IMR-90 (cell line): ENCODE data around the gene CCSER1. TPM values are rescaled to one million over a fixed set of nuclear protein-coding genes. Genes with fewer than 3 reads are reported as not detected.

ENCODE experiments used
- ATAC-seq: fragments of 200-7000 bp; cut with Tn5 transposase; 2 replicates; pipeline ENCODE4 v1.9.1; 2020; ENCODE audit warnings: low read depth, mild to moderate bottlenecking, moderate library complexity
- BruUV-seq: library from RNA; stranded (reverse); fragments of 400-500 nt; replicated peaks from 2 replicates; lab custom pipeline; 2021; lab: Mats Ljungman, UMichigan
- CTCF ChIA-PET: fragments of 300-600 bp; formaldehyde crosslinking; extraction: SDS; loops from one replicate; lab custom pipeline; 2021; ENCODE audit warnings: antibody characterized with exemption; lab: Yijun Ruan, JAX
- POLR2A ChIA-PET: fragments of 300-600 bp; sonication (Branson Sonifier 250); formaldehyde crosslinking; loops from one replicate; lab custom pipeline; 2022; ENCODE audit warnings: antibody characterized with exemption; ENCODE audit not compliant: unreplicated experiment; lab: Charles Lee
- DNase-seq: peaks from one replicate; pipeline ENCODE4 v3.0.0; 2013
- H2AFZ ChIP-seq: replicated peaks from 2 replicates; pipeline ENCODE3; 2013; ENCODE audit warnings: low read length, mild to moderate bottlenecking; ENCODE audit not compliant: poor library complexity
- H2AK5ac ChIP-seq: 2 replicates; pipeline ENCODE4 v1.6.1; 2013; ENCODE audit warnings: low read depth, low read length, inconsistent platforms
- H2AK9ac ChIP-seq: replicated peaks from 2 replicates; pipeline ENCODE3; 2013; ENCODE audit warnings: mild to moderate bottlenecking, low read depth, low read length, moderate library complexity; ENCODE audit not compliant: poor library complexity
- H2BK120ac ChIP-seq: 2 replicates; pipeline ENCODE4 v1.6.1; 2013; ENCODE audit warnings: low read depth, low read length, inconsistent platforms
- H2BK15ac ChIP-seq: 3 replicates; pipeline ENCODE4 v1.6.1; 2013; ENCODE audit warnings: low read depth, low read length, inconsistent platforms
- H2BK20ac ChIP-seq: 2 replicates; pipeline ENCODE4 v1.6.1; 2013; ENCODE audit warnings: low read depth, mild to moderate bottlenecking, inconsistent platforms, low read length, moderate library complexity
- H2BK5ac ChIP-seq: 2 replicates; pipeline ENCODE4 v1.6.1; 2013; ENCODE audit warnings: mild to moderate bottlenecking, low read depth, low read length, inconsistent platforms; ENCODE audit not compliant: poor library complexity, severe bottlenecking
- H3K14ac ChIP-seq: replicated peaks from 2 replicates; pipeline ENCODE4 v1.6.1; 2013; ENCODE audit warnings: low read depth, low read length, inconsistent platforms
- H3K18ac ChIP-seq: 2 replicates; pipeline ENCODE4 v1.6.1; 2013; ENCODE audit warnings: low read depth, low read length, control low read depth
- H3K23ac ChIP-seq: 2 replicates; pipeline ENCODE4 v1.6.1; 2013; ENCODE audit warnings: low read depth, low read length, inconsistent platforms
- H3K27ac ChIP-seq: 2 replicates; pipeline ENCODE4 v1.5.1; 2013; ENCODE audit warnings: mild to moderate bottlenecking, control low read depth, low read length; ENCODE audit not compliant: insufficient read depth
- H3K27me3 ChIP-seq: 2 replicates; pipeline ENCODE4 v1.6.1; 2013; ENCODE audit warnings: low read length; ENCODE audit not compliant: control insufficient read depth, insufficient read depth
- H3K36me3 ChIP-seq: 2 replicates; pipeline ENCODE4 v1.6.1; 2013; ENCODE audit warnings: low read length, mixed read lengths; ENCODE audit not compliant: control insufficient read depth, insufficient read depth
- H3K4ac ChIP-seq: 2 replicates; pipeline ENCODE4 v1.6.1; 2013; ENCODE audit warnings: low read depth, low read length, inconsistent platforms
- H3K4me1 ChIP-seq: 2 replicates; pipeline ENCODE4 v1.6.1; 2013; ENCODE audit warnings: low read length, mixed read lengths; ENCODE audit not compliant: control insufficient read depth, insufficient read depth
- H3K4me2 ChIP-seq: 2 replicates; pipeline ENCODE4 v1.6.1; 2013; ENCODE audit warnings: low read depth, mild to moderate bottlenecking, control low read depth, low read length, moderate library complexity
- H3K4me3 ChIP-seq: 2 replicates; pipeline ENCODE4 v1.5.1; 2013; ENCODE audit warnings: low read depth, mild to moderate bottlenecking, control low read depth, low read length, moderate library complexity; ENCODE audit not compliant: insufficient read depth
- H3K56ac ChIP-seq: 2 replicates; pipeline ENCODE4 v1.6.1; 2013; ENCODE audit warnings: low read length, inconsistent platforms; ENCODE audit not compliant: insufficient read depth; ENCODE audit errors: extremely low read depth
- H3K79me1 ChIP-seq, 2 experiments: 2 replicates each; pipeline ENCODE4 v1.6.1; 2013; ENCODE audit warnings: low read length in 2 of 2, inconsistent platforms in 1 of 2, low read depth in 1 of 2
- H3K9ac ChIP-seq: 2 replicates; pipeline ENCODE4 v1.6.1; 2013; ENCODE audit warnings: low read depth, low read length, control low read depth
- H3K9me1 ChIP-seq: 2 replicates; pipeline ENCODE4 v1.6.1; 2013; ENCODE audit warnings: low read length, inconsistent platforms; ENCODE audit not compliant: insufficient read depth
- H3K9me3 ChIP-seq: 2 replicates; pipeline ENCODE4 v1.6.1; 2013; ENCODE audit warnings: low read length; ENCODE audit not compliant: control insufficient read depth, insufficient read depth
- H4K20me1 ChIP-seq: 2 replicates; pipeline ENCODE4 v1.6.1; 2013; ENCODE audit warnings: low read length, inconsistent platforms; ENCODE audit not compliant: insufficient read depth
- H4K5ac ChIP-seq: 2 replicates; pipeline ENCODE4 v1.6.1; 2013; ENCODE audit warnings: mild to moderate bottlenecking, low read depth, low read length, control low read depth
- H4K8ac ChIP-seq, 2 experiments: 2 replicates each; pipeline ENCODE4 v1.6.1; 2013; ENCODE audit warnings: low read depth in 2 of 2, low read length in 2 of 2, control low read depth in 1 of 2, inconsistent platforms in 1 of 2
- H4K91ac ChIP-seq: 2 replicates; pipeline ENCODE4 v1.6.1; 2013; ENCODE audit warnings: low read depth, low read length, inconsistent platforms; ENCODE audit not compliant: insufficient read depth
- BHLHE40 ChIP-seq: fragments of 150-350 bp; IDR thresholded peaks from 2 replicates; pipeline ENCODE4 v1.6.1; 2016; ENCODE audit warnings: mild to moderate bottlenecking, low read depth, low read length
- CEBPB ChIP-seq: IDR thresholded peaks from 2 replicates; pipeline ENCODE4 v1.6.1; 2012; ENCODE audit warnings: low read depth, low read length, improper control_type of control experiment
- CHD1 ChIP-seq: IDR thresholded peaks from 2 replicates; pipeline ENCODE4 v1.6.1; 2012; ENCODE audit warnings: low read depth, low read length, improper control_type of control experiment
- CTCF ChIP-seq: conservative IDR thresholded peaks from 2 replicates; pipeline ENCODE4 v1.5.1; 2012; ENCODE audit warnings: mild to moderate bottlenecking, low read depth, low read length, improper control_type of control experiment
- ELK1 ChIP-seq: fragments of 150-350 bp; IDR thresholded peaks from 2 replicates; pipeline ENCODE4 v1.6.1; 2016; ENCODE audit warnings: low read depth, mild to moderate bottlenecking, low read length, moderate library complexity, borderline replicate concordance
- FOS ChIP-seq: fragments of 150-350 bp; IDR thresholded peaks from 2 replicates; pipeline ENCODE4 v1.6.1; 2016; ENCODE audit warnings: low read depth, low read length
- MAFK ChIP-seq: IDR thresholded peaks from 2 replicates; pipeline ENCODE4 v1.6.1; 2012; ENCODE audit warnings: low read depth, low read length, improper control_type of control experiment
- MAZ ChIP-seq: IDR thresholded peaks from 2 replicates; pipeline ENCODE4 v1.6.1; 2012; ENCODE audit warnings: low read depth, mild to moderate bottlenecking, low read length, improper control_type of control experiment, moderate library complexity, borderline replicate concordance
- MXI1 ChIP-seq: IDR thresholded peaks from 2 replicates; pipeline ENCODE4 v1.6.1; 2012; ENCODE audit warnings: low read depth, mild to moderate bottlenecking, low read length, moderate library complexity, borderline replicate concordance
- NFE2L2 ChIP-seq: fragments of 150-350 bp; IDR thresholded peaks from 2 replicates; pipeline ENCODE4 v1.6.1; 2016; ENCODE audit warnings: low read depth, mild to moderate bottlenecking, low read length
- POLR2A ChIP-seq: IDR thresholded peaks from 2 replicates; pipeline ENCODE4 v1.6.1; 2012; ENCODE audit warnings: mild to moderate bottlenecking, low read depth, low read length
- RAD21 ChIP-seq: IDR thresholded peaks from 2 replicates; pipeline ENCODE4 v1.6.1; 2012; ENCODE audit warnings: low read length, improper control_type of control experiment
- RCOR1 ChIP-seq: IDR thresholded peaks from 2 replicates; pipeline ENCODE4 v1.6.1; 2012; ENCODE audit warnings: mild to moderate bottlenecking, low read length, improper control_type of control experiment; ENCODE audit not compliant: insufficient replicate concordance
- RFX5 ChIP-seq: IDR thresholded peaks from 2 replicates; pipeline ENCODE4 v1.8.0; 2012; ENCODE audit warnings: low read depth, mild to moderate bottlenecking, low read length, moderate library complexity
- SMC3 ChIP-seq: fragments of 150-350 bp; IDR thresholded peaks from 2 replicates; pipeline ENCODE4 v1.6.1; 2016; ENCODE audit warnings: low read depth, mild to moderate bottlenecking, antibody characterized with exemption, low read length, moderate library complexity
- USF2 ChIP-seq: fragments of 150-350 bp; IDR thresholded peaks from 2 replicates; pipeline ENCODE4 v1.6.1; 2017; ENCODE audit warnings: mild to moderate bottlenecking, antibody characterized with exemption, low read length, low read depth
- WGBS, 2 experiments: methylation state at CpG; one replicate each; pipeline versions ENCODE4 v1.1.5 to v1.1.7; 2013; ENCODE audit warnings: missing lambda C conversion rate in 2 of 2; ENCODE audit not compliant: insufficient read length in 1 of 2; ENCODE audit errors: extremely low coverage in 2 of 2; 5-methylcytosine and 5-hydroxymethylcytosine counted together
- dilution Hi-C: fragments of 300-500 bp; cut with HindIII; formaldehyde crosslinking; loops from one replicate; pipeline ENCODE4 v1.14.3; 2018; ENCODE audit warnings: low sequenced_read_pairs; ENCODE audit not compliant: unreplicated experiment
- in situ Hi-C: fragments of 300-500 bp; cut with MboI; formaldehyde crosslinking; loops from 3 replicates; pipeline ENCODE4 v1.14.3; 2019; ENCODE audit warnings: low sequenced_read_pairs, inconsistent platforms, mixed read lengths
- intact Hi-C: fragments of 100-400 bp; cut with micrococcal nuclease; formaldehyde crosslinking; loops from 2 replicates; pipeline ENCODE4 v1.10.0; 2022
- polyA plus RNA-seq, 3 experiments: library from polyadenylated mRNA; depleted of rRNA; stranded (reverse); fragments of >200 nt; gene quantifications; 2 replicates each; pipeline ENCODE4 v1.2.3, GENCODE V29; 2012; ENCODE audit warnings: low replicate concordance in 1 of 3
- total RNA-seq: library from RNA; depleted of rRNA; stranded (reverse); fragments of >200 nt; gene quantifications from 2 replicates; pipeline ENCODE4 v1.2.3, GENCODE V29; 2012

CCSER1 gene
- total and polyA plus RNA-seq, 2 of the 4 experiments (the other 2 are of a cell fraction), result not detected

GRCh38 chr4:91330555-91331137, 1203.5 kb downstream of the CCSER1 start:
- BruUV-seq, result no TSS peak
- Histone ChIP-seq H3K18ac (no peak overlapping the region), H2AFZ (no peak overlapping the region), H2AK9ac (no peak overlapping the region), H4K91ac (no peak overlapping the region), H3K4me1 (no peaks in the 10 kb centered on the region), H3K36me3 (no peaks in the 10 kb centered on the region), H3K14ac (no peak overlapping the region), H3K27me3 (no peaks in the 10 kb centered on the region), H2BK15ac (no peak overlapping the region), H3K9me3 (peaks cover 5% of the 10 kb centered on the region; the same call in 1 of the 2 replicates), H3K4ac (no peak overlapping the region), H2BK5ac (no peak overlapping the region), H2BK20ac (no peak overlapping the region), H3K79me1 (no peaks in the 10 kb centered on the region), H3K4me2 (no peak overlapping the region), H4K20me1 (no peaks in the 10 kb centered on the region), H3K27ac (no peak overlapping the region), H3K9ac (no peak overlapping the region), H3K9me1 (no peaks in the 10 kb centered on the region), H2AK5ac (no peak overlapping the region), H2BK120ac (no peak overlapping the region), H3K4me3 (no peak overlapping the region), H4K8ac (no peak overlapping the region), H4K5ac (no peak overlapping the region), H3K56ac (no peak overlapping the region), H3K23ac (no peak overlapping the region)
- dilution Hi-C loops, result no loop called here
- in situ Hi-C loops, result no loop called here
- ATAC-seq, result no peak
- TF ChIP-seq CEBPB (no peak), POLR2A (no peak), SMC3 (no peak), MAFK (no peak), FOS (no peak), CTCF (no peak), ELK1 (no peak), MAZ (no peak), NFE2L2 (no peak), BHLHE40 (no peak), RAD21 (no peak), MXI1 (no peak), RCOR1 (no peak), USF2 (no peak), RFX5 (no peak), CHD1 (no peak)
- ChIA-PET CTCF (no interaction called here), POLR2A (no interaction called here)
- intact Hi-C loops, result no loop called here
- no CpG with 5 or more reads among the region's 3 CpGs for WGBS, 2 experiments
- DNase-seq, result no peak
